Astrocyte of the hippocampus (primary cell): ENCODE data around the gene BICC1.
A peak's percentile ranks its signal among the peaks of the same experiment; 100 is the strongest.

Source experiments
- DNase-seq: peaks from one replicate; pipeline ENCODE4 v3.0.0; 2011; ENCODE audit warnings: low read depth, low spot score

Gene BICC1

GRCh38 chr10:58651040-58651439, 138.4 kb downstream of the BICC1 start:
- peak; percentile 72 for DNase-seq

GRCh38 chr10:58651742-58652141, 139.1 kb downstream of the BICC1 start:
- no peak for DNase-seq

DNA sequence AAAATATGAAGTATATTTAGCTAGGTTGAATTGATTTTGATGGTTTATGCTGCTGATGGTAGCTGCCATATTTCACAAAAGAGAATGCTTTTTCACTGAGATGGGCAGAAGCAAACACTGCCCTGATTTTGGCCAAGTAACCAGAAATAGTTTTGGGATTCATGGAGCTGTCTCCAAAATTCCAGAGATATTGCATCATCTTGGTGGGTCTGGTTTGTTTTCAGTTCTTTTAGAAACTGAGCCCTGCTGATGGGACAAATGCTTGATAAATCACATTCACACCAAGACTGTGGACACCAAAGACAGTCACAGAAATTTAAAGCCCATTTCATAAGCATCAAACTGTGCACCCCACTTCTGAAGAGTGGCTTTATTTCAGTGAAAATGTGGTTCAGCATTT, 140.5 kb downstream of the BICC1 start:
- DNase-seq = peak; percentile 68

GRCh38 chr10:58660575-58661255, 148.0 kb downstream of the BICC1 start:
- DNase-seq = peak; percentile 52

GRCh38 chr10:58661336-58661735, 148.7 kb downstream of the BICC1 start:
- DNase-seq = peak; percentile 31

DNA sequence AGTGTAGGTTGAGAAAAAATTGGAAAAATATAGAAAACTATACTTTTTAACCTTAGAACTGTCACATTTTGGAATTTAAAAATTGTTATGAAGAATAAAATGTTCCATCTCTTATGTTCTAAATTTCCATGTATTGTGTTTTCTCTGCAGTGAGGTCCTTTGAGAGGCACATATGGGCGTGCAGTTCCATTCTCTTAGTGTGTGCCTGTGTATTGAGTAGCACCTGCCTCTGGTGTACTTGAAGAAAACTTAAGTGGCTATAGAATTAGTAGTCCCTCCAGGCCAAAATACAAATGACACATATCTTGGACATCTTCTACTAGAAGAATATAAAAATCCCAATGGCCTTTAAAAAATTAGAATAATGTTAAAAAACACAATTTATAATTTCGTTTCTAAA, 149.2 kb downstream of the BICC1 start:
- no peak for DNase-seq

DNA sequence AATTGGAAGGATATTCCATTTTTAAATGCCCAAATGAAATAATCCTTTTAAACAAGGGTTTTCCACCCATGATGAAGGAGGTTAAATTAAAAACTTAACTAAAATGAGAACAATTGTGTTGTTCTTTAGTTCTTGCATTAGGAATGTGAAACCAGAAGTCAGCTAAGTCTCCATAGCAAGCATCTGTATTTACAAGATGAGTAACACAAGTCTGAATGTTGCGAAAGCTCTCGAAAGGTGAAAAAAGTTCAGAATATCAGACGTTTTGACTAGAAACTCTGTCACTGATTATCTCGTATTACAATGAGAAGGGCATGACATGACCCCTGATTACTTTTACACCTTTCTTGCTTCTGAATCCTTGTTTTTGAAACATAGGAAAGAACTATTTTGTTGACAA, 149.6 kb downstream of the BICC1 start:
- DNase-seq = peak; percentile 69

- DNase-seq = no peak
Observed at GRCh38 chr10:58665361-58665760, 152.7 kb downstream of the BICC1 start.

- DNase-seq = no peak
Observed at GRCh38 chr10:58666024-58666423, 153.4 kb downstream of the BICC1 start.

- no peak for DNase-seq
Observed at GRCh38 chr10:58667658-58668310, 155.1 kb downstream of the BICC1 start.

DNA sequence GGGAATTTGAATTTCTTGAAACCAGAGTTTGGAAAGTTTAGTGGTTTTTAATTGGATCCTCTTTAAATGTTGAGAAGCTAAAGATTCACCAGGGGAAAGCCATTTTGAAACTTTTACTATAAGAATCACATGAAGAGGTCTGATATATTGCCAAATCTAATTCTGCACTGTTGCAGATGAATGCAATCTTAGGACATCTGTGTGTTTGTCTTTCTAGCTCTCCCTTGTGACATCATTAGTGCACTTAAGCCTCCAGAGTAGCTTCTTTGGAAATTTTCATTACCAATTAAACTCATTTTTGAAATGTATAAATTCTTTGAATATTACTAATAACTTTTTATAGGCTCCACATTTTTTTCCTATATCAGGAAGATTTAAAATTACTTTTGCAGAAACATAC, 160.2 kb downstream of the BICC1 start:
- no peak for DNase-seq

DNA sequence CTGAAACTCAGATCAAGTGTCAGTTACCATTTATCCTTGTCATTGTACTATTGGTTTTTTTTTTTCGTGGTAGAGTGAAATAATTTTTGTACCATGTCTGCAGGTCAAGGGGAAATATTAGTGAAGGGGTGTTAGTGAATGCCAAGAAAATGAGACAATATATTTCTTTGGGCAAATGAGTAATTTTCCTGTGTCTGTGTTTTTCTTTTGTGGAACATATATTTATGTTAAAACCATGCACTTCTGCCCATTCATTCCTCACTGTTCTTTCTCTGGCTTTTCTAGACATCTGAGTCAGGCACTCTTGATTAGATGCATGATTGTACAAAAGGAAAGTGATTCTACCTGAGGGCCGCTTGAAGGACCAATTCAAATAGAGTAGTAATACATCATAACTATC, 161.6 kb downstream of the BICC1 start:
- DNase-seq = peak; percentile 25

- DNase-seq = no peak
Observed at GRCh38 chr10:58675321-58675720, 162.6 kb downstream of the BICC1 start.

GRCh38 chr10:58691528-58691927, 178.9 kb downstream of the BICC1 start:
- no peak for DNase-seq

GRCh38 chr10:58693919-58694318, 181.2 kb downstream of the BICC1 start:
- DNase-seq = no peak

DNA sequence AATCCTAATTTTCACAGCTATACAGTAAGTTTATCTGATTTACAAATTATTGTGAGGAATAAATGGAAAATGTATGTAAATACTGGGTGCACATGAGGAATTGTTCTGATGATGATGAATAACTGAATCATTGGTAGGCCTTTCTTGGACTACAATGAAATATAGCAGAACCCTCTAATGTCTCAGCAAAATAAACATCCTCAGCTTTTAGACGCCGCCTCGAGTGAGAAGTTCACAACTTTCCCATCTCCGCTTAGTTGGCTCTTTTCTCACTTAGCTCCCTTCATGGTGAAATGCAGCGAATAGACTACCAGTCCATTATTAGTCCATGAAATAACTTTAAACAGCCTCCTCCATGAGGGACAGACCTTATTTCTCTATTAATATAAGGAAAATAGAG, 182.3 kb downstream of the BICC1 start:
- no peak for DNase-seq

DNA sequence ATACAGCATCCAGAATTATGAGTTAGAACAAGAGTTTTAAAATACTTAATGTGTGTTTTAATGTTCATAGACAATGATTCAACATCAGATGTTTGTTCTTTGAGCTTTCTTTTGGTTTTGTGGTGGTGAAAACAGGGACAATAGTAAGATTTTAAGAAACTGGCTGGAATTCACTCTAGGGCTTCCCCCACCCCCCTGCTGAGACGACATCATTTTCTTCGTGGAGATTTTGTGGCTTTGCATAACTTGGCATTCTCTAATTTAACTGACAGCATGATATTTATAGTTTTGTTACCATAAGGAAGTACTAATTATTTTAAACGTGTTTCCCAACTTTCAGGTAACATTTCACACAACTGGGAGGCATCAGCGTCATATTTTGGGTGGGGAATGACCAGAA, 184.1 kb downstream of the BICC1 start:
- peak; percentile 55 for DNase-seq

DNA sequence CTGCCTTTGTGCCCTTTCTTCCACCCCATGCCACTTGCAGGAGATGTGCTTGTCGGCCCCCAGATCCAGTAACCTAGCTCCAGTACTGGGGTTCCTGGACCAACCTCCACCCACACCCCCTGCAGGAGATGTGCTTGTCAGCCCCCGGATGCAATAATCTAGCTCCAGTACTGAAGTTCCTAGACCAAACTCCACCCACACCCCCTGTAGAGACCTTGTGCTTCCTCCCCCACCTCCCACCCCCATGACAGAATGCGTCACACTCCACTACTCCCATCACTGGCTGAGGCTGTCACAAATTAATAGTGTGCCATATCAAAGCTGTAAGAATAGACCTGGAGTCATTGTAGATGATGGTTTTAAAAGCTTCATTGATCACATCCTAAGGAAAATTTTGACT, 185.0 kb downstream of the BICC1 start:
- DNase-seq = no peak

DNA sequence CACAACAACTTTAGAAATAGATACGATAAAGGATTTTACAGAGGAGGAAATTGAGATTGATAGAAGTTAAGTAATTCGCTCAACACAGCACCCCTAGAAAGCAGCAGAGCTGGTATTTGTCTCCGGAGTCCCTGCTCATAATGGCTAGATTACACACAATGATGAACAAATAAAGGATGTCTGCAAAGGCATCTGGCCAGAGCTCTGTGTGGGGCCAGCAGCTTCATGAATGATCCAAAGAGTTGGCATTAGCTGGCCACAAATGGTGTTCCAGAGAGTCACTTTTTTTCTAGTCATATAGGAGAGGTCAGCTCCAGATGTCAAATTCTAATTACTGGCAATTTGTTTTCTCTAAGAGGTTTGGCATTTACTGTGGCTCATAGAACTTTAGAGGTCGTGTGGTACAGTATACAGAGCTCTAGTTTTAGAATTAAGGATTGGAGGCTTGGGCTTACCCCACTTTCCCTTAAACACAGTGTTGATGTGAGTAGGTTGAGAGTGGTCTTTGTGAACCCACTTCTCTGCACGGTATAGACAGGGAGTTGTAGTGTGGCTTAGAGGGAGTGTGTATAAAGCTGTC, 186.2 kb downstream of the BICC1 start:
- DNase-seq = no peak

- no peak for DNase-seq
Observed at GRCh38 chr10:58700591-58700990, 187.9 kb downstream of the BICC1 start.

DNA sequence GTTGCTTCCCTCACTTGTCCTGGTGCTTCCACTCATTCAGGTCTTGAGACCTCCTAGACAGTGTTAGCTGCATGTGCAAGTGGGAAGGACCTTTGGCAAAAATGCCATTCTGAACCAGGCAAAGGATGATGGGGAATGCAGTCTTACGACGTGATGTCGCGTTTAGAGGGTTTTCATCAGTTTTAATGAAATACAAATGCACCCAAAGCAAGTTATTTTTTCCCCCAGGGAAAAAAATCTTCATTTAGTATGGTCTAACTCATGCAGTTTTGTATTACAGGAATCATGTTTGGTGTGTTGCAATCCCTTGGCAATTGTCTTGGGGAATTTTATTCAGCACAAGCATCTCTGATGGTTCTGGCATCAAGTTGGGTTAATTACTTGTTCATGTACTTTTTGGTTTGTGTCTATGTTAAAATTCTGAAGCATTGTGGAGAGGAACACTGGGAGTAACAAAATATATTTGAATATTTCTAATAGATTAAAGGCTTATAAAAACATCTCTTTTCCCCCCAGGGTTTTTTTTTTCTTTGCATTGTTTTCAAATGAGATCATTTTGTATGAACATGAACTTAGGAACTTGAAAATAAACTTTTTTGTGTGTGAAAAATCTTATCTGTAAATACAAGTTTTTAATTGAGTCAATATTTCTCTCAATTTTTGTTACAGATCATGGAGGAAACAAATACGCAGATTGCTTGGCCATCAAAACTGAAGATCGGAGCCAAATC, 188.9 kb downstream of the BICC1 start:
- DNase-seq = peak; percentile 62

- DNase-seq = no peak
Observed at GRCh38 chr10:58704226-58704625, 191.6 kb downstream of the BICC1 start.
